GM12892 (cell line): ENCODE data around the gene SLC1A3.

Source experiments
- POLR2AphosphoS5 ChIP-seq: IDR thresholded peaks from 2 replicates; pipeline ENCODE4 v1.6.1; 2011; ENCODE audit warnings: low read depth, low read length, control low read depth
- TAF1 ChIP-seq: IDR thresholded peaks from 2 replicates; pipeline ENCODE4 v1.6.1; 2011; ENCODE audit warnings: low read depth, mild to moderate bottlenecking, control low read depth, low read length, borderline replicate concordance

GRCh38 chr5:36581070-36581469 lies 25.3 kb upstream of the SLC1A3 start:
- TF ChIP-seq POLR2AphosphoS5 (no peak), TAF1 (no peak)
